ENCODE results near the gene TRDN.

Gene TRDN

GRCh38 chr6:123629258-123629941 is 7.3 kb downstream of the TRDN start:
- no peaks in the 10 kb centered on the region for H3K36me3 ChIP-seq (ENCODE audit: control insufficient read depth, insufficient read depth, low read length)
- TF ChIP-seq CTCF (IDR thresholded peaks at IDR 0.05; ENCODE audit: insufficient read depth, low read length, poor library complexity, severe bottlenecking): no peak
- H3K4me3 ChIP-seq (replicated peaks; ENCODE audit: low read depth, low read length): no peak overlapping the region
- H3K27me3 ChIP-seq (replicated peaks; ENCODE audit: control insufficient read depth, insufficient read depth, low read length): no peaks in the 10 kb centered on the region
- DNase-seq (ENCODE audit: extremely low read depth, insufficient read length): no peak

- Histone ChIP-seq H3K27me3 (replicated peaks; ENCODE audit: control insufficient read depth, insufficient read depth, low read length) (no peaks in the 10 kb centered on the region), H3K36me3 (ENCODE audit: control insufficient read depth, insufficient read depth, low read length) (no peaks in the 10 kb centered on the region), H3K4me3 (replicated peaks; ENCODE audit: low read depth, low read length) (no peak overlapping the region)
- no peak for DNase-seq (ENCODE audit: extremely low read depth, insufficient read length)
- no peak for TF ChIP-seq CTCF (IDR thresholded peaks at IDR 0.05; ENCODE audit: insufficient read depth, low read length, poor library complexity, severe bottlenecking)
Measured at GRCh38 chr6:123625696-123626095, 11.1 kb downstream of the TRDN start.

GRCh38 chr6:123622780-123623179 is 14.0 kb downstream of the TRDN start:
- TF ChIP-seq CTCF (IDR thresholded peaks at IDR 0.05; ENCODE audit: insufficient read depth, low read length, poor library complexity, severe bottlenecking): no peak
- Histone ChIP-seq H3K27me3 (replicated peaks; ENCODE audit: control insufficient read depth, insufficient read depth, low read length) (no peaks in the 10 kb centered on the region), H3K4me3 (replicated peaks; ENCODE audit: low read depth, low read length) (no peak overlapping the region), H3K36me3 (ENCODE audit: control insufficient read depth, insufficient read depth, low read length) (no peaks in the 10 kb centered on the region)
- DNase-seq (ENCODE audit: extremely low read depth, insufficient read length): no peak

GRCh38 chr6:123619156-123619555 is 17.6 kb downstream of the TRDN start:
- TF ChIP-seq CTCF (IDR thresholded peaks at IDR 0.05; ENCODE audit: insufficient read depth, low read length, poor library complexity, severe bottlenecking): no peak

GRCh38 chr6:123616942-123617341 is 19.8 kb downstream of the TRDN start:
- TF ChIP-seq CTCF (IDR thresholded peaks at IDR 0.05; ENCODE audit: insufficient read depth, low read length, poor library complexity, severe bottlenecking): no peak
- Histone ChIP-seq H3K36me3 (ENCODE audit: control insufficient read depth, insufficient read depth, low read length) (no peaks in the 10 kb centered on the region), H3K4me3 (replicated peaks; ENCODE audit: low read depth, low read length) (no peak overlapping the region), H3K27me3 (replicated peaks; ENCODE audit: control insufficient read depth, insufficient read depth, low read length) (no peaks in the 10 kb centered on the region)
- no peak for DNase-seq (ENCODE audit: extremely low read depth, insufficient read length)

More at GRCh38 chr6:123619156-123619555, 17.6 kb downstream of the TRDN start:
- DNase-seq (ENCODE audit: extremely low read depth, insufficient read length): no peak
- Histone ChIP-seq H3K27me3 (replicated peaks; ENCODE audit: control insufficient read depth, insufficient read depth, low read length) (no peaks in the 10 kb centered on the region), H3K36me3 (ENCODE audit: control insufficient read depth, insufficient read depth, low read length) (no peaks in the 10 kb centered on the region), H3K4me3 (replicated peaks; ENCODE audit: low read depth, low read length) (no peak overlapping the region)

GRCh38 chr6:123616016-123616415 is 20.7 kb downstream of the TRDN start:
- no peak for TF ChIP-seq CTCF (IDR thresholded peaks at IDR 0.05; ENCODE audit: insufficient read depth, low read length, poor library complexity, severe bottlenecking)
- Histone ChIP-seq H3K4me3 (replicated peaks; ENCODE audit: low read depth, low read length) (no peak overlapping the region), H3K36me3 (ENCODE audit: control insufficient read depth, insufficient read depth, low read length) (no peaks in the 10 kb centered on the region), H3K27me3 (replicated peaks; ENCODE audit: control insufficient read depth, insufficient read depth, low read length) (no peaks in the 10 kb centered on the region)
- no peak for DNase-seq (ENCODE audit: extremely low read depth, insufficient read length)
